ENCODE data around the gene FETUB.

Gene FETUB

GRCh38 chr3:186596568-186597287 lies 43.5 kb upstream of the FETUB start:
- H3K4me3 ChIP-seq (ENCODE audit: low read depth, low read length), result no peak overlapping the region
- no peak for TF ChIP-seq CTCF (IDR thresholded peaks at IDR 0.05; ENCODE audit: insufficient read depth, low read length, missing control alignments)
- ChIA-PET POLR2A (no interaction called here), CTCF (interaction anchor here (0.8 to 10.4 kb wide), 5 partner anchors 9 to 614 kb away, joined by 3 to 193 read pairs (median 3); partner anchors contain the start of gene AHSG)
- DNase-seq (ENCODE audit: low read depth, low spot score), result no peak

- no peak overlapping the region for H3K4me3 ChIP-seq (ENCODE audit: low read depth, low read length)
- POLR2A ChIA-PET, result interaction anchor here (0.8 kb wide), 1 partner anchor 11 kb away, joined by 3 read pairs; no protein-coding TSS in a partner anchor
- CTCF ChIA-PET, result interaction anchor here (10.4 kb wide), 1 partner anchor 16 kb away, joined by 193 read pairs; the partner anchor contains the start of gene AHSG
- no peak for TF ChIP-seq CTCF (IDR thresholded peaks at IDR 0.05; ENCODE audit: insufficient read depth, low read length, missing control alignments)
- DNase-seq (ENCODE audit: low read depth, low spot score), result no peak
Measured at GRCh38 chr3:186598108-186598784, 42.0 kb upstream of the FETUB start.

GRCh38 chr3:186598794-186599141 lies 41.4 kb upstream of the FETUB start:
- no peak overlapping the region for H3K4me3 ChIP-seq (ENCODE audit: low read depth, low read length)
- TF ChIP-seq CTCF (IDR thresholded peaks at IDR 0.05; ENCODE audit: insufficient read depth, low read length, missing control alignments), result no peak
- no peak for DNase-seq (ENCODE audit: low read depth, low spot score)
- ChIA-PET POLR2A (interaction anchor here (0.8 kb wide), 1 partner anchor 11 kb away, joined by 3 read pairs; no protein-coding TSS in a partner anchor), CTCF (interaction anchor here (10.4 kb wide), 1 partner anchor 15 kb away, joined by 193 read pairs; the partner anchor contains the start of gene AHSG)

GRCh38 chr3:186599142-186599784 lies 40.9 kb upstream of the FETUB start:
- no peak overlapping the region for H3K4me3 ChIP-seq (ENCODE audit: low read depth, low read length)
- TF ChIP-seq CTCF (IDR thresholded peaks at IDR 0.05; ENCODE audit: insufficient read depth, low read length, missing control alignments), result no peak
- DNase-seq (ENCODE audit: low read depth, low spot score), result no peak
- ChIA-PET CTCF (interaction anchor here (10.4 kb wide), 1 partner anchor 15 kb away, joined by 193 read pairs; the partner anchor contains the start of gene AHSG), POLR2A (interaction anchor here (0.8 kb wide), 1 partner anchor 12 kb away, joined by 3 read pairs; no protein-coding TSS in a partner anchor)

GRCh38 chr3:186599785-186600166 lies 40.4 kb upstream of the FETUB start:
- CTCF ChIA-PET, result interaction anchor here (0.9 to 10.4 kb wide), 2 partner anchors 14 to 16 kb away, joined by 3 to 193 read pairs; partner anchors contain the start of gene AHSG
- POLR2A ChIA-PET, result interaction anchor here (0.6 kb wide), 1 partner anchor 12 kb away, joined by 5 read pairs; no protein-coding TSS in a partner anchor
- DNase-seq (ENCODE audit: low read depth, low spot score), result no peak
- no peak overlapping the region for H3K4me3 ChIP-seq (ENCODE audit: low read depth, low read length)
- TF ChIP-seq CTCF (IDR thresholded peaks at IDR 0.05; ENCODE audit: insufficient read depth, low read length, missing control alignments), result no peak

All from AG04449 (cell line).